HepG2 (cell line): ENCODE data around the gene SERTAD3. TPM values are rescaled to one million over a fixed set of nuclear protein-coding genes. Genes with fewer than 3 reads are reported as not detected.
A peak's percentile ranks its signal among the peaks of the same experiment; 100 is the strongest.

Experiments
- ESRRA ChIP-seq: sonication (generic); formaldehyde crosslinking; IDR thresholded peaks from 2 replicates; pipeline ENCODE4 v1.5.1; 2020; ENCODE audit warnings: mild to moderate bottlenecking, low read depth, missing genetic modification reagents
- GABPA ChIP-seq, 2 experiments: IDR thresholded peaks; 2 replicates each; pipeline ENCODE4 v1.6.1; 2011 to 2016; ENCODE audit warnings: low read depth in 2 of 2, low read length in 1 of 2, missing biosample characterization in 1 of 2, missing genetic modification characterization in 1 of 2
- HOXA3 ChIP-seq: sonication (generic); formaldehyde crosslinking; IDR thresholded peaks from 2 replicates; pipeline ENCODE4 v1.5.0; 2020; ENCODE audit warnings: missing genetic modification reagents
- MEF2D ChIP-seq: sonication (generic); formaldehyde crosslinking; IDR thresholded peaks from 2 replicates; pipeline ENCODE4 v1.5.1; 2020; ENCODE audit warnings: mild to moderate bottlenecking, missing genetic modification reagents
- PAX8 ChIP-seq: sonication (generic); formaldehyde crosslinking; IDR thresholded peaks from 2 replicates; pipeline ENCODE4 v1.8.0; 2022; ENCODE audit warnings: mild to moderate bottlenecking, missing genetic modification reagents, borderline replicate concordance
- PPARG ChIP-seq: conservative IDR thresholded peaks from 2 replicates; pipeline ENCODE4 v1.6.1; 2016; ENCODE audit warnings: missing biosample characterization, missing genetic modification reagents
- RBM39 ChIP-seq: fragments of 200-400 bp; formaldehyde crosslinking; IDR thresholded peaks from one replicate; pipeline ENCODE4 v1.6.1; 2018; ENCODE audit warnings: antibody characterized with exemption, mild to moderate bottlenecking, low read depth, low read length; ENCODE audit not compliant: poor library complexity, severe bottlenecking
- TAF1 ChIP-seq: sonication (generic); formaldehyde crosslinking; IDR thresholded peaks from 2 replicates; pipeline ENCODE4 v1.4.0; 2020; ENCODE audit warnings: missing genetic modification reagents
- TBL1XR1 ChIP-seq: fragments of 150-350 bp; IDR thresholded peaks from 2 replicates; pipeline ENCODE4 v1.6.1; 2014; ENCODE audit warnings: borderline replicate concordance, low read length; ENCODE audit not compliant: partially characterized antibody
- TRIM24 ChIP-seq: sonication (generic); formaldehyde crosslinking; IDR thresholded peaks from 2 replicates; pipeline ENCODE4 v1.8.0; 2022; ENCODE audit warnings: mild to moderate bottlenecking, missing genetic modification reagents
- ZBTB20 ChIP-seq: sonication (generic); formaldehyde crosslinking; IDR thresholded peaks from 2 replicates; pipeline ENCODE4 v1.8.1; 2023; ENCODE audit warnings: missing genetic modification reagents, low read depth, mild to moderate bottlenecking, borderline replicate concordance
- ZC3H13 ChIP-seq: sonication (generic); formaldehyde crosslinking; IDR thresholded peaks from 2 replicates; pipeline ENCODE4 v1.8.1; 2023; ENCODE audit warnings: mild to moderate bottlenecking, missing genetic modification reagents, moderate library complexity
- ZNF20 ChIP-seq: sonication (generic); formaldehyde crosslinking; IDR thresholded peaks from 2 replicates; pipeline ENCODE4 v1.4.0; 2020; ENCODE audit warnings: mild to moderate bottlenecking, moderate library complexity, missing genetic modification reagents
- ZNF230 ChIP-seq: sonication (generic); formaldehyde crosslinking; IDR thresholded peaks from 2 replicates; pipeline ENCODE4 v1.4.0; 2020; ENCODE audit warnings: mild to moderate bottlenecking, missing genetic modification reagents
- ZNF232 ChIP-seq: sonication (generic); formaldehyde crosslinking; IDR thresholded peaks from 2 replicates; pipeline ENCODE4 v1.4.0; 2020; ENCODE audit warnings: missing genetic modification reagents, borderline replicate concordance
- ZNF337 ChIP-seq: sonication (generic); formaldehyde crosslinking; IDR thresholded peaks from 2 replicates; pipeline ENCODE4 v1.5.1; 2020; ENCODE audit warnings: missing genetic modification reagents, low read depth, mild to moderate bottlenecking, borderline replicate concordance
- ZNF33A ChIP-seq: sonication (generic); formaldehyde crosslinking; IDR thresholded peaks from 2 replicates; pipeline ENCODE4 v1.5.1; 2020; ENCODE audit warnings: missing genetic modification reagents, mild to moderate bottlenecking, moderate library complexity, borderline replicate concordance
- ZNF354B ChIP-seq: sonication (generic); formaldehyde crosslinking; IDR thresholded peaks from 2 replicates; pipeline ENCODE4 v1.8.0; 2022; ENCODE audit warnings: mild to moderate bottlenecking, missing genetic modification reagents
- ZNF589 ChIP-seq: sonication (generic); formaldehyde crosslinking; conservative IDR thresholded peaks from 2 replicates; pipeline ENCODE4 v1.8.0; 2022; ENCODE audit warnings: mild to moderate bottlenecking, moderate library complexity, missing genetic modification reagents
- ZNF777 ChIP-seq: sonication (generic); formaldehyde crosslinking; IDR thresholded peaks from 2 replicates; pipeline ENCODE4 v1.4.0; 2020; ENCODE audit warnings: missing genetic modification reagents
- ZSCAN22 ChIP-seq: sonication (generic); formaldehyde crosslinking; IDR thresholded peaks from 2 replicates; pipeline ENCODE4 v1.4.0; 2020; ENCODE audit warnings: mild to moderate bottlenecking, missing genetic modification reagents
- polyA plus RNA-seq, 8 experiments: library from polyadenylated mRNA; depleted of rRNA in 3 of 8; stranded (reverse) in 7 of 8; unstranded in 1 of 8; fragments of >200 nt; fragmentation: Illumina TruSeq in 4 of 8; extraction: Trizol in 4 of 8; gene quantifications; 2 replicates each; pipeline versions ENCODE4 v1.2.1 to v1.2.3, GENCODE V29; 2011 to 2016; ENCODE audit warnings: low read depth in 4 of 8, missing spikeins in 1 of 8, mixed read lengths in 1 of 8; ENCODE audit not compliant: insufficient read depth in 1 of 8
- total RNA-seq, 5 experiments: library from RNA; depleted of rRNA; stranded (reverse); fragments of >200 nt; fragmentation: Illumina TruSeq; extraction: Trizol; gene quantifications; 2 replicates each; pipeline ENCODE4 v1.2.3, GENCODE V29; 2016; ENCODE audit warnings: low read depth in 1 of 5
- TF ChIP-seq, protein P1 (sequence below): sonication (generic); formaldehyde crosslinking; IDR thresholded peaks from 2 replicates; pipeline ENCODE4 v1.5.0; 2020; ENCODE audit warnings: mild to moderate bottlenecking, missing genetic modification reagents, moderate library complexity
- TF ChIP-seq, protein P2 (sequence below): sonication (generic); formaldehyde crosslinking; IDR thresholded peaks from 2 replicates; pipeline ENCODE4 v1.8.1; 2022; ENCODE audit warnings: mild to moderate bottlenecking, missing genetic modification reagents
- TF ChIP-seq, protein P3 (sequence below): sonication (generic); formaldehyde crosslinking; IDR thresholded peaks from 2 replicates; pipeline ENCODE4 v1.4.0; 2020; ENCODE audit warnings: missing genetic modification reagents

SERTAD3 gene
- total and polyA plus RNA-seq, 2 of the 13 experiments (the other 11 are each of a cell fraction or from before 2014, with no cell fraction given) = 9.6 to 16.9 TPM

DNA sequence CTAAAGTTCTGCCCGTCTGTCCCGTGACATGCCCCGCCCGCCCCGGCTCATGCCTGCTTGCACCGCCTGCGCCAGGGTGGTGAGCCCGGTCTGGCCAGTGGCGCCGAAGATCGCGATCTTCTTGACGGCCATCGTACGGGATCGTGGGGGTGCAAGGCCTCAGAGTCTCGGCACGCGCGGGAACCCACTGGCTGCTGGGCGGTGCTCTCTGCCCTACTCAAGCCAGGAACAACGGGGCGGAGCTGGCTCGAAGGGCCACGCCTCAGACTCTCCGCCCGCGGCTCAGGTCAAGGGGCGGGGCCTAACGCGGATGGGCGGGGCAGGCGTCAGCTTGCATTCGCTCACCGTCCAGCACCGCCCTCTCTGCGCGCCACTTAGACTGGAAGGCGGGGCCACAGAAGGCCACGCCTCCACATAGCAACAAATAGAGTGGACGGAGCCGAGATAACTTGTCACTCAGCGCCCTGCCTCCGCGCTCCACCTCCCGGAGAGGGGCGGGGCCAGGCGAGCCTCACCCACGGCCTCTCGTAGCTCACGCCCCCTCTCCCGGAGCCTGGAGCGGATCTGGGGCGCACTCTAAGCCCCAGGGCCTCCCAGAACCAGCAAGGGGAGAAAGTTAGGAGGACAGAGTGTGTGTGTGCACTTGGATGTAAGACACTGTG, 21.6 kb upstream of the SERTAD3 start, which contains the start of gene BLVRB (continued):
- 0 out of 2 replicates have a peak, but pooled peaks have one; percentile 52 for TF ChIP-seq ZNF589 (CRISPR knock-in tag)
- TF ChIP-seq ZNF777 (CRISPR knock-in tag) = 0 out of 2 replicates have a peak, but pooled peaks have one; percentile 18
- no peak for TF ChIP-seq ZNF33A (CRISPR knock-in tag)
- TF ChIP-seq, protein P1, sequence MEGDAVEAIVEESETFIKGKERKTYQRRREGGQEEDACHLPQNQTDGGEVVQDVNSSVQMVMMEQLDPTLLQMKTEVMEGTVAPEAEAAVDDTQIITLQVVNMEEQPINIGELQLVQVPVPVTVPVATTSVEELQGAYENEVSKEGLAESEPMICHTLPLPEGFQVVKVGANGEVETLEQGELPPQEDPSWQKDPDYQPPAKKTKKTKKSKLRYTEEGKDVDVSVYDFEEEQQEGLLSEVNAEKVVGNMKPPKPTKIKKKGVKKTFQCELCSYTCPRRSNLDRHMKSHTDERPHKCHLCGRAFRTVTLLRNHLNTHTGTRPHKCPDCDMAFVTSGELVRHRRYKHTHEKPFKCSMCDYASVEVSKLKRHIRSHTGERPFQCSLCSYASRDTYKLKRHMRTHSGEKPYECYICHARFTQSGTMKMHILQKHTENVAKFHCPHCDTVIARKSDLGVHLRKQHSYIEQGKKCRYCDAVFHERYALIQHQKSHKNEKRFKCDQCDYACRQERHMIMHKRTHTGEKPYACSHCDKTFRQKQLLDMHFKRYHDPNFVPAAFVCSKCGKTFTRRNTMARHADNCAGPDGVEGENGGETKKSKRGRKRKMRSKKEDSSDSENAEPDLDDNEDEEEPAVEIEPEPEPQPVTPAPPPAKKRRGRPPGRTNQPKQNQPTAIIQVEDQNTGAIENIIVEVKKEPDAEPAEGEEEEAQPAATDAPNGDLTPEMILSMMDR = peak; percentile 19; the same call in 1 of the 2 replicates
- TF ChIP-seq ZSCAN22 (CRISPR knock-in tag) = no peak
- TF ChIP-seq ZNF354B = 0 out of 2 replicates have a peak, but pooled peaks have one; percentile 57
- no peak for TF ChIP-seq RBM39
- peak; percentile 84 for TF ChIP-seq ZC3H13 (CRISPR knock-in tag)
- TF ChIP-seq PAX8 (CRISPR knock-in tag) = peak; percentile 67; the same call in 1 of the 2 replicates
- no peak for TF ChIP-seq TRIM24 (CRISPR knock-in tag)
- peak; percentile 65 for TF ChIP-seq PPARG
- TF ChIP-seq GABPA (IDR thresholded peaks at IDR 0.05; ENCODE audit: low read depth, low read length) = no peak
- no peak for TF ChIP-seq GABPA (CRISPR knock-in tag; IDR thresholded peaks at IDR 0.05; ENCODE audit: low read depth)
- TF ChIP-seq HOXA3 (CRISPR knock-in tag) = peak; percentile 61
- no peak for TF ChIP-seq MEF2D (CRISPR knock-in tag)
- 0 out of 2 replicates have a peak, but pooled peaks have one; percentile 64 for TF ChIP-seq ZNF230
- TF ChIP-seq, protein P2, sequence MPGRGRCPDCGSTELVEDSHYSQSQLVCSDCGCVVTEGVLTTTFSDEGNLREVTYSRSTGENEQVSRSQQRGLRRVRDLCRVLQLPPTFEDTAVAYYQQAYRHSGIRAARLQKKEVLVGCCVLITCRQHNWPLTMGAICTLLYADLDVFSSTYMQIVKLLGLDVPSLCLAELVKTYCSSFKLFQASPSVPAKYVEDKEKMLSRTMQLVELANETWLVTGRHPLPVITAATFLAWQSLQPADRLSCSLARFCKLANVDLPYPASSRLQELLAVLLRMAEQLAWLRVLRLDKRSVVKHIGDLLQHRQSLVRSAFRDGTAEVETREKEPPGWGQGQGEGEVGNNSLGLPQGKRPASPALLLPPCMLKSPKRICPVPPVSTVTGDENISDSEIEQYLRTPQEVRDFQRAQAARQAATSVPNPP (CRISPR knock-in tag) = no peak
- TF ChIP-seq ZNF20 = no peak
- TF ChIP-seq ZNF232 = peak; percentile 66; the same call in 1 of the 2 replicates
- peak; percentile 44; the same call in 1 of the 2 replicates for TF ChIP-seq TAF1 (CRISPR knock-in tag)
- TF ChIP-seq TBL1XR1 = no peak
- TF ChIP-seq ZBTB20 (CRISPR knock-in tag) = 0 out of 2 replicates have a peak, but pooled peaks have one; percentile 42
- TF ChIP-seq ESRRA (CRISPR knock-in tag) = no peak; the same call in 1 of the 2 replicates
- TF ChIP-seq, protein P3, sequence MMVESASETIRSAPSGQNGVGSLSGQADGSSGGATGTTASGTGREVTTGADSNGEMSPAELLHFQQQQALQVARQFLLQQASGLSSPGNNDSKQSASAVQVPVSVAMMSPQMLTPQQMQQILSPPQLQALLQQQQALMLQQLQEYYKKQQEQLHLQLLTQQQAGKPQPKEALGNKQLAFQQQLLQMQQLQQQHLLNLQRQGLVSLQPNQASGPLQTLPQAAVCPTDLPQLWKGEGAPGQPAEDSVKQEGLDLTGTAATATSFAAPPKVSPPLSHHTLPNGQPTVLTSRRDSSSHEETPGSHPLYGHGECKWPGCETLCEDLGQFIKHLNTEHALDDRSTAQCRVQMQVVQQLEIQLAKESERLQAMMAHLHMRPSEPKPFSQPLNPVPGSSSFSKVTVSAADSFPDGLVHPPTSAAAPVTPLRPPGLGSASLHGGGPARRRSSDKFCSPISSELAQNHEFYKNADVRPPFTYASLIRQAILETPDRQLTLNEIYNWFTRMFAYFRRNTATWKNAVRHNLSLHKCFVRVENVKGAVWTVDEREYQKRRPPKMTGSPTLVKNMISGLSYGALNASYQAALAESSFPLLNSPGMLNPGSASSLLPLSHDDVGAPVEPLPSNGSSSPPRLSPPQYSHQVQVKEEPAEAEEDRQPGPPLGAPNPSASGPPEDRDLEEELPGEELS = 0 out of 2 replicates have a peak, but pooled peaks have one; percentile 3
- 0 out of 2 replicates have a peak, but pooled peaks have one; percentile 14 for TF ChIP-seq ZNF337 (CRISPR knock-in tag)
